Sigmoid colon (tissue), 7 donors: ENCODE data around the gene PPIL6. TPM values are rescaled to one million over a fixed set of nuclear protein-coding genes. Genes with fewer than 3 reads are reported as not detected.

Source experiments
- DNase-seq: peaks from one replicate; pipeline ENCODE4 v3.0.0-alpha.2; 2019
- H3K27ac ChIP-seq, 4 donors: fragments of 200-600 bp; sonication (generic); one replicate each; pipeline ENCODE4 v1.5.1; 2016 to 2019; ENCODE audit warnings: mild to moderate bottlenecking in 1 of 4
- H3K27me3 ChIP-seq, 3 donors: fragments of 200-600 bp; sonication (generic); one replicate each; pipeline ENCODE4 v1.5.1; 2019; ENCODE audit warnings: mild to moderate bottlenecking in 1 of 3
- H3K36me3 ChIP-seq, 4 donors: fragments of 200-600 bp; sonication (generic); one replicate each; pipeline ENCODE4 v1.5.1; 2016 to 2019
- H3K4me1 ChIP-seq, 4 donors: fragments of 200-600 bp; sonication (generic); one replicate each; pipeline ENCODE4 v1.5.1; 2017 to 2019
- H3K4me3 ChIP-seq, 4 donors: fragments of 200-600 bp; sonication (generic); one replicate each; pipeline ENCODE4 v1.5.1; 2017 to 2019; ENCODE audit warnings: mild to moderate bottlenecking in 2 of 4, moderate library complexity in 1 of 4
- H3K9me3 ChIP-seq, 4 donors: fragments of 200-600 bp in 3 of 4; sonication (generic) in 3 of 4; one replicate each; pipeline versions ENCODE4 v1.5.1 to v1.6.1; 2013 to 2019
- CTCF ChIP-seq, 4 experiments: fragments of 450-650 bp in 3 of 4; fragments of 200-600 bp in 1 of 4; IDR thresholded peaks; one replicate each; pipeline ENCODE4 v1.5.1; 2016 to 2019; ENCODE audit warnings: antibody characterized with exemption in 4 of 4, mild to moderate bottlenecking in 3 of 4, moderate library complexity in 2 of 4
- EP300 ChIP-seq, 4 donors: sonication (generic); formaldehyde crosslinking; IDR thresholded peaks; one replicate each; pipeline ENCODE4 v1.6.1; 2017; ENCODE audit warnings: antibody characterized with exemption in 4 of 4
- POLR2A ChIP-seq, 2 donors: fragments of 450-650 bp; IDR thresholded peaks; one replicate each; pipeline ENCODE4 v1.6.1; 2016; ENCODE audit warnings: antibody characterized with exemption in 2 of 2, mild to moderate bottlenecking in 2 of 2, moderate library complexity in 2 of 2
- POLR2AphosphoS5 ChIP-seq, 4 donors: sonication (generic); formaldehyde crosslinking; IDR thresholded peaks; one replicate each; pipeline ENCODE4 v1.6.1; 2017; ENCODE audit warnings: antibody characterized with exemption in 4 of 4
- WGBS, 2 donors: extraction: QIAGEN DNeasy Blood & Tissue Kit; methylation state at CpG; one replicate each; pipeline ENCODE4 v1.1.7; 2013; 5-methylcytosine and 5-hydroxymethylcytosine counted together
- intact Hi-C: fragments of 100-400 bp; cut with DNase I; formaldehyde crosslinking; loops from one replicate; pipeline ENCODE4 v1.15.1; 2023
- polyA plus RNA-seq, 3 donors: library from polyadenylated mRNA; stranded (reverse); fragments of 200-250 nt; gene quantifications; one replicate each; pipeline ENCODE4 v1.2.3, GENCODE V29; 2013
- total RNA-seq, 4 donors: library from RNA; depleted of rRNA; stranded (reverse); fragments of >200 nt; gene quantifications; one replicate each; pipeline ENCODE4 v1.1.0, GENCODE V29; 2016
- donor health status: healthy with polysubstance abuse.
- donor health status: Bipolar disorder and iron deficiency.
- donor health status: healthy.

PPIL6 gene
- total and polyA plus RNA-seq, 7 donors = 0.44 to 10.2 (median 1.4) TPM

GRCh38 chr6:109448615-109449014 is 8.2 kb upstream of the PPIL6 start:
- Histone ChIP-seq H3K36me3 (peaks cover 0 to 14% (median 6%) of the 10 kb centered on the region in 4 donors), H3K9me3 (no peaks in the 10 kb centered on the region), H3K27ac (no peak overlapping the region), H3K4me3 (no peak overlapping the region), H3K27me3 (no peaks in the 10 kb centered on the region), H3K4me1 (no peaks in the 10 kb centered on the region)
- intact Hi-C loops = no loop called here
- 32 to 82% methylated on average over 7 of the region's 7 CpGs for WGBS, 2 donors
- TF ChIP-seq POLR2AphosphoS5 (IDR thresholded peaks at IDR 0.05) (no peak), POLR2A (IDR thresholded peaks at IDR 0.05) (no peak), EP300 (IDR thresholded peaks at IDR 0.05) (no peak), CTCF (IDR thresholded peaks at IDR 0.05) (no peak)
- DNase-seq = no peak

GRCh38 chr6:109447878-109448555 is 7.6 kb upstream of the PPIL6 start:
- DNase-seq = no peak
- Histone ChIP-seq H3K36me3 (peaks cover 0 to 17% (median 7%) of the 10 kb centered on the region in 4 donors), H3K4me1 (no peaks in the 10 kb centered on the region), H3K9me3 (no peaks in the 10 kb centered on the region), H3K27me3 (no peaks in the 10 kb centered on the region), H3K27ac (no peak overlapping the region), H3K4me3 (no peak overlapping the region)
- WGBS, 2 donors = 67 to 87% methylated on average over 8 of the region's 8 CpGs
- intact Hi-C loops = no loop called here
- no peak for TF ChIP-seq POLR2AphosphoS5 (IDR thresholded peaks at IDR 0.05)

- 90 to 91% methylated on average over 10 of the region's 10 CpGs for WGBS, 2 donors
- H3K27ac ChIP-seq = no peak overlapping the region
- intact Hi-C loops = no loop called here
- DNase-seq = no peak
- H3K4me3 ChIP-seq = no peak overlapping the region
- H3K27me3 ChIP-seq = no peaks in the 10 kb centered on the region
- peaks cover 0 to 19% (median 7%) of the 10 kb centered on the region in 4 donors for H3K36me3 ChIP-seq
- TF ChIP-seq EP300 (IDR thresholded peaks at IDR 0.05) = no peak
- TF ChIP-seq POLR2A (IDR thresholded peaks at IDR 0.05) = no peak
- TF ChIP-seq POLR2AphosphoS5 (IDR thresholded peaks at IDR 0.05) = no peak
- no peak for TF ChIP-seq CTCF (IDR thresholded peaks at IDR 0.05)
- H3K4me1 ChIP-seq = peaks cover 0 to 5% (median 1%) of the 10 kb centered on the region in 4 donors
- H3K9me3 ChIP-seq = no peaks in the 10 kb centered on the region
Measured at GRCh38 chr6:109447087-109447486, 6.7 kb upstream of the PPIL6 start.

GRCh38 chr6:109446541-109446940 is 6.1 kb upstream of the PPIL6 start:
- 78 to 88% methylated on average over 8 of the region's 8 CpGs for WGBS, 2 donors
- H3K9me3 ChIP-seq = no peaks in the 10 kb centered on the region

GRCh38 chr6:109446072-109446471 is 5.6 kb upstream of the PPIL6 start:
- no peaks in the 10 kb centered on the region for H3K9me3 ChIP-seq
- no peak for DNase-seq
- 36 to 80% methylated on average over 15 of the region's 15 CpGs for WGBS, 2 donors
- peaks cover 0 to 15% (median 12%) of the 10 kb centered on the region in 4 donors for H3K4me1 ChIP-seq
- no peak overlapping the region for H3K4me3 ChIP-seq
- no peaks in the 10 kb centered on the region for H3K27me3 ChIP-seq
- intact Hi-C loops = no loop called here
- no peak for TF ChIP-seq POLR2AphosphoS5 (IDR thresholded peaks at IDR 0.05)
- peaks cover 0 to 19% (median 7%) of the 10 kb centered on the region in 4 donors for H3K36me3 ChIP-seq
- no peak overlapping the region for H3K27ac ChIP-seq

More at GRCh38 chr6:109446541-109446940, 6.1 kb upstream of the PPIL6 start:
- intact Hi-C loops = no loop called here
- DNase-seq = no peak
- Histone ChIP-seq H3K27ac (no peak overlapping the region), H3K36me3 (peaks cover 0 to 19% (median 7%) of the 10 kb centered on the region in 4 donors), H3K4me1 (peaks cover 0 to 10% (median 7%) of the 10 kb centered on the region in 4 donors), H3K4me3 (no peak overlapping the region), H3K27me3 (no peaks in the 10 kb centered on the region)
- no peak for TF ChIP-seq POLR2AphosphoS5 (IDR thresholded peaks at IDR 0.05)
- TF ChIP-seq CTCF (IDR thresholded peaks at IDR 0.05) = no peak
- TF ChIP-seq EP300 (IDR thresholded peaks at IDR 0.05) = no peak
- no peak for TF ChIP-seq POLR2A (IDR thresholded peaks at IDR 0.05)
